Smooth muscle cell (in vitro differentiated cells): ENCODE data around the gene AKR1B15. TPM values are rescaled to one million over a fixed set of nuclear protein-coding genes. Genes with fewer than 3 reads are reported as not detected.

ENCODE experiments used
- DNase-seq: peaks from one replicate; lab custom pipeline; 2025; ENCODE audit not compliant: unreplicated experiment; lab: John Stamatoyannopoulos, UW
- H2AFZ ChIP-seq: fragments of 200-600 bp; sonication (generic); 2 replicates; pipeline ENCODE4 v1.6.0; 2016; ENCODE audit warnings: antibody characterized with exemption, low read depth, mild to moderate bottlenecking
- H3F3A ChIP-seq: fragments of 200-600 bp; sonication (generic); 2 replicates; pipeline ENCODE4 v1.6.0; 2017; ENCODE audit warnings: antibody characterized with exemption, low read depth
- H3K27ac ChIP-seq: fragments of 200-600 bp; sonication (generic); 2 replicates; pipeline ENCODE4 v1.5.1; 2016; ENCODE audit warnings: low read depth, mild to moderate bottlenecking
- H3K27me3 ChIP-seq: fragments of 200-600 bp; sonication (generic); 2 replicates; pipeline ENCODE4 v1.6.1; 2016; ENCODE audit warnings: low read depth, mild to moderate bottlenecking
- H3K36me3 ChIP-seq: fragments of 200-600 bp; sonication (generic); 2 replicates; pipeline ENCODE4 v1.5.1; 2016; ENCODE audit warnings: low read depth
- H3K4me1 ChIP-seq: fragments of 200-600 bp; sonication (generic); 2 replicates; pipeline ENCODE4 v1.5.1; 2016; ENCODE audit warnings: low read depth
- H3K4me2 ChIP-seq: fragments of 200-600 bp; sonication (generic); 2 replicates; pipeline ENCODE4 v1.6.0; 2016; ENCODE audit warnings: mild to moderate bottlenecking
- H3K4me3 ChIP-seq: fragments of 200-600 bp; sonication (generic); 2 replicates; pipeline ENCODE4 v1.5.1; 2016; ENCODE audit warnings: mild to moderate bottlenecking
- H3K79me2 ChIP-seq: fragments of 200-600 bp; sonication (generic); 2 replicates; pipeline ENCODE4 v1.6.0; 2016; ENCODE audit warnings: low read depth, mild to moderate bottlenecking
- H3K9ac ChIP-seq: fragments of 200-600 bp; sonication (generic); 2 replicates; pipeline ENCODE4 v1.6.0; 2016; ENCODE audit warnings: low read depth
- H3K9me3 ChIP-seq: fragments of 200-600 bp; sonication (generic); replicated peaks from 2 replicates; pipeline ENCODE4 v1.5.1; 2016; ENCODE audit warnings: low read depth
- H4K20me1 ChIP-seq: fragments of 200-600 bp; sonication (generic); 2 replicates; pipeline ENCODE4 v1.6.0; 2016; ENCODE audit warnings: low read depth
- WGBS: methylation state at CpG from one replicate; pipeline ENCODE4 v1.1.7; 2016; ENCODE audit warnings: low lambda C conversion rate; 5-methylcytosine and 5-hydroxymethylcytosine counted together
- polyA plus RNA-seq: library from polyadenylated mRNA; unstranded; fragments of >200 nt; fragmentation: Nextera tagmentation; extraction: Ambion mirVana; gene quantifications from 2 replicates; pipeline ENCODE4 v1.2.1, GENCODE V29; 2016
- total RNA-seq: library from RNA; depleted of rRNA; stranded (reverse); fragments of >200 nt; gene quantifications from 2 replicates; pipeline ENCODE4 v1.2.3, GENCODE V29; 2014
- TF ChIP-seq, protein P1 (sequence below): fragments of 200-600 bp; sonication (generic); IDR thresholded peaks from 2 replicates; pipeline ENCODE4 v1.5.1; 2017; ENCODE audit warnings: borderline replicate concordance, mild to moderate bottlenecking, antibody characterized with exemption; ENCODE audit not compliant: insufficient read depth, poor library complexity, severe bottlenecking

AKR1B15 gene
- total and polyA plus RNA-seq, 2 experiments from 2014 or later, result 0.43 to 0.81 TPM

- Histone ChIP-seq H3K27ac (no peak overlapping the region), H3K9me3 (no peaks in the 10 kb centered on the region), H3K4me2 (peak overlapping the region; percentile 51), H3K4me3 (no peak overlapping the region), H3K36me3 (no peaks in the 10 kb centered on the region), H3K27me3 (no peaks in the 10 kb centered on the region), H3K79me2 (no peaks in the 10 kb centered on the region), H3F3A (no peaks in the 10 kb centered on the region), H2AFZ (no peak overlapping the region), H3K9ac (no peak overlapping the region), H4K20me1 (no peaks in the 10 kb centered on the region), H3K4me1 (peaks cover 11% of the 10 kb centered on the region)
- DNase-seq, result no peak
- 51% methylated on average over 4 of the region's 4 CpGs for WGBS
- TF ChIP-seq, protein P1, sequence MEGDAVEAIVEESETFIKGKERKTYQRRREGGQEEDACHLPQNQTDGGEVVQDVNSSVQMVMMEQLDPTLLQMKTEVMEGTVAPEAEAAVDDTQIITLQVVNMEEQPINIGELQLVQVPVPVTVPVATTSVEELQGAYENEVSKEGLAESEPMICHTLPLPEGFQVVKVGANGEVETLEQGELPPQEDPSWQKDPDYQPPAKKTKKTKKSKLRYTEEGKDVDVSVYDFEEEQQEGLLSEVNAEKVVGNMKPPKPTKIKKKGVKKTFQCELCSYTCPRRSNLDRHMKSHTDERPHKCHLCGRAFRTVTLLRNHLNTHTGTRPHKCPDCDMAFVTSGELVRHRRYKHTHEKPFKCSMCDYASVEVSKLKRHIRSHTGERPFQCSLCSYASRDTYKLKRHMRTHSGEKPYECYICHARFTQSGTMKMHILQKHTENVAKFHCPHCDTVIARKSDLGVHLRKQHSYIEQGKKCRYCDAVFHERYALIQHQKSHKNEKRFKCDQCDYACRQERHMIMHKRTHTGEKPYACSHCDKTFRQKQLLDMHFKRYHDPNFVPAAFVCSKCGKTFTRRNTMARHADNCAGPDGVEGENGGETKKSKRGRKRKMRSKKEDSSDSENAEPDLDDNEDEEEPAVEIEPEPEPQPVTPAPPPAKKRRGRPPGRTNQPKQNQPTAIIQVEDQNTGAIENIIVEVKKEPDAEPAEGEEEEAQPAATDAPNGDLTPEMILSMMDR, result no peak
These were observed 20.9 kb upstream of the AKR1B15 start for GRCh38 chr7:134527979-134528371.

DNA sequence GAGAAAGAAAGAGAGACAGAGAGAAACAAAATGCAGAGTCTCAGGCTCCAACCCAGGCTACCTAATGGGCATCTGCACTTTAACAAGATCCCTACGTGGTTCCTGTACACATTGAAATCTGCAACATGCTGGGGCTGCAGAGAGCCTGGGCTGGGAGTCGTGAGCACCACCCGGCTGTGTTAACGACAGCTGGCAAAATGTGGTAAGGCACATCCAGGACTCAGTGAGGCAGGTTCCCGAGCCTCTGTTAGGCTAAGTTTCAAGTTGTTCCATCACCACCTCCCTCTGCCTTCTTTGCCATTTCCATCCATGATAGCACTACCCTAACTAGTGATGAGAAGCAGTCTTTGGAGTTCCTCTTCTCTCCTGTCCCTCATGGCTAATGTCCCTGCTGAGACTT, 20.2 kb upstream of the AKR1B15 start:
- no peak overlapping the region for H3K9ac ChIP-seq
- no peaks in the 10 kb centered on the region for H3K79me2 ChIP-seq
- no peak overlapping the region for H3K27ac ChIP-seq
- H3K9me3 ChIP-seq, result no peaks in the 10 kb centered on the region
- no peaks in the 10 kb centered on the region for H3F3A ChIP-seq
- no peaks in the 10 kb centered on the region for H3K27me3 ChIP-seq
- 87% methylated on average over 5 of the region's 5 CpGs for WGBS
- TF ChIP-seq, protein P1, result no peak
- no peak overlapping the region for H2AFZ ChIP-seq
- H3K36me3 ChIP-seq, result no peaks in the 10 kb centered on the region
- H3K4me1 ChIP-seq, result peaks cover 11% of the 10 kb centered on the region
- H4K20me1 ChIP-seq, result no peaks in the 10 kb centered on the region
- no peak for DNase-seq
- H3K4me2 ChIP-seq, result no peak overlapping the region
- no peak overlapping the region for H3K4me3 ChIP-seq

GRCh38 chr7:134530460-134530859, 18.4 kb upstream of the AKR1B15 start:
- no peak overlapping the region for H3K9ac ChIP-seq
- no peak overlapping the region for H3K4me2 ChIP-seq
- H2AFZ ChIP-seq, result no peak overlapping the region
- H3K4me3 ChIP-seq, result no peak overlapping the region
- no peaks in the 10 kb centered on the region for H3K79me2 ChIP-seq
- TF ChIP-seq, protein P1, result no peak
- H3K27me3 ChIP-seq, result no peaks in the 10 kb centered on the region
- H3K4me1 ChIP-seq, result peaks cover 11% of the 10 kb centered on the region
- WGBS, result 91% methylated on average over 5 of the region's 5 CpGs
- H3K27ac ChIP-seq, result no peak overlapping the region
- no peaks in the 10 kb centered on the region for H3K9me3 ChIP-seq
- DNase-seq, result no peak
- no peaks in the 10 kb centered on the region for H3F3A ChIP-seq
- H3K36me3 ChIP-seq, result no peaks in the 10 kb centered on the region
- H4K20me1 ChIP-seq, result no peaks in the 10 kb centered on the region

DNA sequence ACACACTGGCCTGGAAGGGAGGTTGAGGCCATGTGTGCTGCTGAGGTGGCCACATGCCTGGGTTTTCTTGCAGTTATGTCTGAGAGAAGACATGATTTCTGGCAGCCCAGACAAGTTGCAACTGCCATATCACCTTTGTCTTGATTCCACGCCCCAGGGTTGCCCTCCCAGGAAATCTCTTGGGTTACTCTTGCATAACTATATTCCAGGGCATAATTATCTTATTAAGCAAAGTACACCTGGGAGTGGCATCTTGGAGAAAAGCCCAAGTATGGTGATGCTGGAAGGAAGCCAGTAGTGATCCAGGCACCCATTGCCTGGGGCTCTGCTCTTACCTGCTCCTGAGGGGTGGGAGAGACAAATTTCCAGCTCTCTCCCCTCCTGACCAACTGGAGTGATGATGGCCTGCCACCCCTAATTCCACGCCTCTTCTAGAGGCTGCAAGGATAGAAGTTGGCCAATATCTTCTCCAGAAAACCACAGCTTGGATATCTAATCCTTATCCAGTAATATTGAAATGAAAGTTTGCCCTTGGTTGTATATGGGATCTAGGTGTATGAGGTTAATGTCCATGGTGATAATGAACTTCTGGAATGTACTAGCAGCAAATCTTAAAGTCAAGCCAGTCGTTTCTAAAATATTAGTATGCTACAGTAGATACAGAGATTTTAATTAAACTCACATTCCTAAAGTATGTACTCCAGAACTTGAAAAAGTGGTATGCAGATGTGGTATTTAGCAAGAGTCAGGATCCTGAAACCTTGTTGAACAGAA, 16.5 kb upstream of the AKR1B15 start:
- no peaks in the 10 kb centered on the region for H3K36me3 ChIP-seq
- no peaks in the 10 kb centered on the region for H3F3A ChIP-seq
- H3K27ac ChIP-seq, result no peak overlapping the region
- 87% methylated on average over 3 of the region's 3 CpGs for WGBS
- no peak overlapping the region for H3K4me3 ChIP-seq
- no peaks in the 10 kb centered on the region for H4K20me1 ChIP-seq
- no peaks in the 10 kb centered on the region for H3K9me3 ChIP-seq
- no peak overlapping the region for H3K9ac ChIP-seq
- no peak overlapping the region for H2AFZ ChIP-seq
- no peaks in the 10 kb centered on the region for H3K27me3 ChIP-seq
- no peaks in the 10 kb centered on the region for H3K79me2 ChIP-seq
- H3K4me1 ChIP-seq, result peaks cover 10% of the 10 kb centered on the region
- DNase-seq, result no peak
- TF ChIP-seq, protein P1, result no peak
- H3K4me2 ChIP-seq, result no peak overlapping the region
